Activated CD4-positive, alpha-beta T cell treated with anti-CD3 and anti-CD28 coated beads, Interleukin-2, amount 50 U/mL, for 48 hours (primary cell): ENCODE measurements around the gene THBS2.
"Not testable (repeated sequence)": the region's sequence is repeated elsewhere in the genome, so short reads cannot be mapped to it uniquely, and the experiment has no call there.

ENCODE experiments used
- DNase-seq, 2 experiments: peaks; one replicate each; pipeline ENCODE4 v3.0.0-alpha.2; 2020

Gene THBS2

DNA sequence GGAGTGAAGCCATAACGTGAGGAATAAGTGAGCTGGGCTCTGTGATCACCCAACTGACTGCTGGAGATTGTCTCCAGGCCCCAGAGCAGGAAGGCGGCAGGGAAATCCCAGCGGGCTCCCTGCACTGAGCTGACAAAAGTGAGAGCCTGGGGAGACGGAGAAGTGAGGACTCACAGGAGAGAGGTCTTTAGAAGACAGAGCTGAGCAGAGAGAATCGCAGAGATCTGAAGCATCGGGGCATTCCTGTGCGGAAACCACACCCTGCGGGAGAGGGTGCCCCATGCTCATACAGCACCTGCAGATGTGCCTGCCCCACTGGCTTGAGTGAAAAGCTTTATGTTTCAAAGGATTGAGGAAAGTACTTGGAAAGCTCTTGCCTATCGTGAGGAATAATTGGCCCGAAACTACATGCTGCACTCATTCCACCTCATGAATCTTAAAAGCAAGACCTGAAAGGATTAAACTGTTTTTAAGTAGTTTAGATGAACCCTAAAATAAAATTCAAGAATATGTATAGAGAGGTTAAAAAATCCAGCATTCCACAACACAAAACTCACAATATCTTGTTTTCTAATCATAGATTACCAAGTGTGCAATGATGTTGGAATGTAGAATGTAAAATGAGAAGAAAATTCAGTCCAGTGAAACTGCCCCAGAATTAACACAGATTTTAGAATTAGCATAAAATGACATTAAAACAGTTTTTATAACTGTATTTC lies 17.7 kb upstream of the THBS2 start:
- DNase-seq = no peak

DNA sequence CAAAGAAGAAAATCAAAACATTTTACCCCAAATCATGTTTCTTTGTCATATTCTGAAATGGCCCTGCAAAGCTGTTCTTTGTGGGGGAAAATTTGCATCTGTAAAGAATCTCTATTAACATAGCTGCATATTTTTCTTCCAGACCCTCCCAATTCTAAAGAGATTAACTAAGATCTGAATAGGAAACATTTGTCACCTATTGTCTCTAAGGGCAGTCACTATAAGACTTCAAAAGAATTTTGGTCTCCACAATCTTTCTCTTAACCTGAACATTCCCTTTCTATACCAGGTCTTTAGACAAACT lies 16.4 kb upstream of the THBS2 start:
- DNase-seq = not testable (repeated sequence)

DNA sequence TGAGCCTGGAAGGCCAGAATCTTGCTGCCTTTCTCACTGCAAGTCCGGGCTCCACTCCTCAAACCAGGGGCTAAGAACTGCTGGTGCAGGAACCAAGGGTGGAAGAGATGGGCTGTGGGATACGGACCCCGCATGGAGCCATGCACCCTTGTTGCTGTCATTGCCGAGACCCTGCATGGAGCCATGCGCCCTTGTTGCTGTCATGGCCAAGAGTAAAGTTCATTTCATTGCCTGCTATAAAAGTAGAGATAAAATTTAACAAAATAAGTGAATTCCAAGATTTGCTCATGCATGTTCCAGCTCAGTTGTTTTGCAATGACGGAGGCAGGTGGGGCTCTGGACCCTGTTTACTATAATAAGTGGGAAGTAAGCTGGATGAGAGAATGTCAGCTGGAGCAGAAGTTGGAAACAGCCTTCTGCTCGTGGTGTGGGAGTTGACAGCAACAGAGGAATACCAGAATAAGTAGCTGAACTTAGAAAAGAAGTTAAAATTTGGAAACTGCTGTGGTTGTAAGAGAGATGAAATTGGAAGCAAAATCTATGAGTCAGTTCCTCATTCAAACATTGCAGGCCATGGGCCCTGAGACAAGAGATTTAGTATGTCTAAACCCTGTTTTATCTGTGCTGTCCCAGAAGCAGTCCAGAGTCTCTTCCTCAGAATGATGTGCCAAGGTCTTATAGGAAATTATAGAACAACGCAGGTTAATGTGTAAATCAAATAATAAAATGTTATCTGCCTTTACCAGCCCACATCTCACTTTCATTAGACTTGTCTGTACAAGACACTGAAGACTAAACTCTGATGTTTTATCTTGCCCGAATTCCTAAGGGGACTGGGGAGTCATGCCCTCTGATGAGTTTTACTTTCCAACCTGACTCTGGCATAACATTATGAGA lies 15.8 kb upstream of the THBS2 start:
- DNase-seq = no peak

DNA sequence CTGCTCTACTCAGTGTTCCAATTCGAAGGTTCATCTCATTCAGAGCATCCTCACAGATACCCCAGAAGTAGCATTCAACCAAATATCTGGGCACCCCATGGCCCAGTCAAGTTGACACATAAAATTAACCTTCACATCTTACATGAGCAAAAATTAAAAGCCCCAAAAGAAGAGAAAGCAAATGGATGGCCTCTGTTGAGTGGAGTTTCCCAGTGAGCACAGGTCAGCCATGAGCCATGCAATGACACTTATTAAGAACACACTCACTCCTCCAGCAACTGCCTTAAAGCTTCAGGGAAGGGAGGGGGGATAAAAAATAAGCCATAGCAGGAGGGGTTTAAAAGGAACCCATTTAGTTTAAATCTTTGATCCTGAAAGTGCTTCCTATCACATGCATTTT lies 14.6 kb upstream of the THBS2 start:
- no peak for DNase-seq

DNA sequence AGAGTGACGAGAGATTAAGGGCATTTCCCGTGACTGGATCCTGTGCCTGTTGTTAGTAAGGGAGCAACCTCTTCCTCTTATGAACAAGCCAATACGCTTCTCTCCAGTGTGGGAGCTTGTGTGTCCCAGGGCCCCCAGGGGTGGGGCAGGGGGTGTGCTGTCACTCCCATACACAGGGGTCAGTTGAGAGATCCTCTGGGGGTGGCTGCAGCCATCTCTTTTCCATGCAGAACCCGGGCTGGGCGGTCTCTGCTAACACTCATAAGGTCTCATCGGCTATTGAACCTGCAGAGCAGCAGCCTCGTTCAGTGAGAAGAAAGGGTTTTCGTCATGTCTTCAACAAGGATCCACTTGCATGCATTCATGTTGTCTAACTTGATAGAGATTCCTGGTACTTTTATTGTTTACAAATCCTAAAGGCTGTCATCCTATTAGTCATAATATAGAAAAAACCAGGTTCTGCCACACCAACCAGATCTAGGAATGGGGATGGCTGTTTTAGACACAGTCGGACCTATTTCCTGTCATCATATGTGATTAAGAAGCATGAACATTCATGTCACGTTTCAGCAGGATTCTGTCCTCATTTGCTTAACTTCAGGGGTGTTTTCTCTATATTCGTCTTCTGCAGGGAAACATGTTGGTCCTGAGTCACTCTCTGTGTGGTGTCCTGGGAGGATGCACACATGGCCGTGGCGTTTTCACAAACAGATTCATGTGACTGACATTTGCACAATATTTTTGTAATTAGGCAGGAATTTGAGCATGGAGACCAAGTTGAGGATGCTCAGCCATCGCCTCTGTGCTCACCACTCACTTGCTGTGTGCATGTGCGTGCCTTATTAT lies 13.3 kb upstream of the THBS2 start:
- DNase-seq = no peak

DNA sequence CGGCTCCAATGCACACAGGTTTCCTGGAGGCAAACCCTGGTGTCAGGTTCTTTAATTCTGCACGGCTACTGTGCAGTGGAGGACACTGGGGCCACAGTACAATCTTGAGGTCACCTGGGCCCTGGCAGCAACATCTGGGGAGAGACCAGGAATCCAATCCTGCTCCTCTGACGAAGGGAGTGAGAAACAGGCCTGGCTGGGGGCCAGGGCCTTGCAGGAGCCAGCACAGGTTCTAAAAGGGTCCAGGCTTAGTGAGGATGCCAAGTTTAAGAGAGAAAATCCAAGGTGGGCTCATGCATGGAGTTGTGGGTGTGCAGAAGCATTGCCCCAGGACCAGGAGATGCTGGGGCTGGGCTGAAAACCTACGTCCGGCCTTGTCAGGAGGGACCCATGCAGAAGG lies 12.6 kb upstream of the THBS2 start:
- no peak for DNase-seq

DNA sequence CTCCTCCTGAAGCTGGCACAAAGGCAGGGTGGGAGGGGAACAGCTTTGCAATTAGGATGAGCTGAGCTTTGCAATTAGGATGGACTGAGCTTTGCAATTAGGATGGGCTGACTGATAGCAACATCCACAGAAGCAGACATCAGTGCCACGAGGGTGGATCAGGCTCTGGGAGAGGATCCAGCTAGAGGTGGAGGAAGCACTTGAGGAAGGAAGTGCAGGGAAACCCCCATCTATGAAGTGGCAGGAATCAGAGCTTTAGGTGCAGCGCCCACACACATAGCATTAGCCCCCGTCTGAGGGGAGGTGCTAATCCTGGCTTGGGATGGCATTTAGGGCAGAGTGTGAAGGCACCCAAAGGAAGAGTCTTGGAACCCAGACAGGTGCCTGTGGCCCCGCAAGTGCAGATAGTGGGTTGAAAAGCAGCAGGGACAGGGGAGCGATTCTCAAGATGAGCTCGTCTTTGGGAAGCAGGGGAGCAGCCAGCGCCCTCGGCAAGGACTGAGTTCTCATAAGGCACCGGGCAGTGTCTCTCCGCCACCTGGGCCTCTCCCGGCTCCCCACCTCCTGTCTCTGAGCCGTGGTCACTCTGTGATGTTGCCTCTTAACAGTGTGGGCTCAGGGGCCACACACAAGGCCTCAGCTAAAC lies 12.0 kb upstream of the THBS2 start:
- no peak for DNase-seq

DNA sequence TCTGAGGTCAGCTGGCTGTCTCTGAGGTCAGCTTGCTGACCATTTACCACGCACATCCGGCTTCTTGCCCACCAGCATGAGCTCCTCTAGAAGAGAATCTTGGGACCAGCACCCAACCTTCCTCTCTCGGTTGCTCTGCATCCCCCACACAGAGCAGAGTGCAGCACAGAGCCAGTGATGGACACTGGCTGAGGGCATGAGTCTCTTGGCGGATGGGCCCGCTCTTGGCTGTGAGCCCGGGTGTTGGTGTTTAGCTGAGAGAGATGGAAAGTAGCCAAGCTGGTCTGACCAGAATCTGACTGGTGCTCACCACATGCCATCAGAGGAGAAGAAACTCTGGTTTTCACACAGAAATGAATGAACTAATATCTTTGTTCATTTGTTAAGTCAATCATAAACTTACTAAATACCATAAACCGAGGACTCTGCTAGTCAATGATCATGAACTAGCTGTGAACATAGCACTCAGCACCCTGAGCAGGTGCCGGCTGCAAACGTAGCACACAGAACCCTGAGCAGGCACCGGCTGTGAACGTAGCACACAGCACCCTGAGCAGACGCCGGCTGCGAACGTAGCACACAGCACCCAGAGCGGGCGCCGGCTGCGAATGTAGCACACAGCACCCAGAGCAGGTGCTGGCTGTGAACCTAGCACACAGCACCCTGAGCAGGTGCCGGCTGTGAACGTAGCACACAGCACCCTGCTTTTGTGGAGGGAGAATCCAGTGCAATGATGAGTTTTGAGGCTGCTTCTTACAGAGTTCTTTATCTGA lies 10.4 kb upstream of the THBS2 start:
- no peak for DNase-seq

DNA sequence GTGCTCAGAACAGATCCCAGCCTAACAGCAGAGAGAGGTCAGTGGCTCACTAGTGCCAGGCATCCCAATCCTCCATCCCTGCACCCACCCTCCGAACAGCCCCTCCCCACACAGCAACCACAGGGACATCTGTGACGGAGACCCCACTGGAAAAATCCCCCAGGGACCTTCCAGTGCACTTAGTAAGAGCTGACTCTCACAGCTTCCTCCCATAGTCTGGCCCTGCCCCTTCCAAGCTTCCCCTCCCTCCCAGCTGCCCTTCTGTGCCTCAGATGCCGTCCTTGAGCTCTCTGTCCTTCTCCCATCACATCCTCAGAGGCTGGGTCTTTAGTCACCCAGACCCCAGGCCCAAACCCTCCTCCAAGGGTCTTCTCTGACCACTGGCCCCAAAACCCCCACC lies 9.7 kb upstream of the THBS2 start:
- no peak for DNase-seq

DNA sequence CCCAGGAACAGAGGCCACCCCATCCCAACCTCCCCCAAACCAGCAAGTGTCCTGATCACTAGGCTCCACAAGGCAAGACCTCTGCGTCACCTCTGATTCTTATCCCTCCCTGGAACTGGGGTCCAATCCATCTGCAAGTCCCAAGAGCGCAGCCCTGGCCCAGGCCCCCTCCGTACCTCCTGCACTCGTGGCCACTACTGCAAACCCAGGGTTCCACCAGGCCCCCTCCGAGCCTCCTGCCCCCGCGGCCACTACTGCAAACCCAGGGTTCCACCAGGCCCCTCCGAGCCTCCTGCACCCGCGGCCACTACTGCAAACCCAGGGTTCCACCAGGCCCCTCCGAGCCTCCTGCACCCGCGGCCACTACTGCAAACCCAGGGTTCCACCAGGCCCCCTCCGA lies 9.0 kb upstream of the THBS2 start:
- DNase-seq = not testable (repeated sequence)

DNA sequence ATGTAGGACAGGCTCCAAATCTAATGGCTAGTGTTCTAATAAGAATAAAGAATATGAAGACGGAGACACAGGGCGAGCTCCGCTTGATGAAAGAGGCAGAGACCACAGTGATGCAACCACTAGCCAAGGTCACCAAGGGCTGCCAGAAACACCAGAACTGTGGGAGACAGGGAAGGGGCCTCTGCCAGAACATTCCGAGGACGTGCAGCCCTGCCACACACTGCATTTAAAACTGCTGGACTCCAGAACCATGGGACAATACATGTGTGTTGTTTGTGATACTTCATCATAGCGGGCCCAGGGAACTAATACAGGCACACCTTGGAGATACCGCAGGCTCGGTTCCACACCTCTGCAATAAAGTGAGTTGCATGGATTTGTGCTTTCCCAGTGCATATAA lies 2.9 kb upstream of the THBS2 start:
- DNase-seq = no peak

DNA sequence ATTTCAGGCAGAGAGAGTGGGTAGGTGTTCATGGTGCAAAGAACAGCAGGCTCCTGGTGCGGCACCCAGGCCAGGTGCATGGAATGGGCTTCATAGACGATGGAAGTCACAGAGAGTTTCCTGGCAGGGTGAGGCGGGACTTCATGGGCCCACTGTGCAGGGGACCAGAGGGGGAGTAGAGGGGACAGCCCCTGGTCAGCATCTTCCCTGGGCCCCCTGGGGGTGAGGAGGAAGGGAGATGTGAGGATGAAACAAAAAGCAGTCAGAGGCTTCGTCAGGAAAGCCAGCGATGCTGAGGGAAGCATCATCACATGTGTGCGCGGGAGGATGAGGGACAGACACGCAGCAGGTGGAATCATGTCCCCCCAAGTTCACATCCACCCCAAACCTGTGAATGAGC lies 2.4 kb upstream of the THBS2 start:
- no peak for DNase-seq

DNA sequence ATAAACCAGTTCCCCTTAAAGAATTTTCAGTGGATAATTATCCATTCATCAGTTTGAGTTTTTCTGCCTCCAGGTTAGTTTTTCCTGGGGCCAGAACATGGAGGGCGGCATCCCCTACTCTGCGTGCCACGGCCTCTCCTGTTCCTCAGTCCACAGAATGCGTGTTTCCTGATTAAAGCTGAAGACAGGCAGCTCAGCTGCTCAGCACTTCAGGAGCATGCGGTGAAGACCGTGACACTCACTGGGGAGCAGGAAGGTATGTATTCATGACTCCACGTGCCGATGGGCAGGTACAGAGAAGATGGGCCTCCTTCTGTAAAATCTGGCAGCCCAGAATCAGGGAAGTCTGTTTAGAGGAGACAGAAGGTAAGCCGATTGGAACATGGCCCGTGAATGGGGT lies 2.0 kb upstream of the THBS2 start:
- DNase-seq = no peak

DNA sequence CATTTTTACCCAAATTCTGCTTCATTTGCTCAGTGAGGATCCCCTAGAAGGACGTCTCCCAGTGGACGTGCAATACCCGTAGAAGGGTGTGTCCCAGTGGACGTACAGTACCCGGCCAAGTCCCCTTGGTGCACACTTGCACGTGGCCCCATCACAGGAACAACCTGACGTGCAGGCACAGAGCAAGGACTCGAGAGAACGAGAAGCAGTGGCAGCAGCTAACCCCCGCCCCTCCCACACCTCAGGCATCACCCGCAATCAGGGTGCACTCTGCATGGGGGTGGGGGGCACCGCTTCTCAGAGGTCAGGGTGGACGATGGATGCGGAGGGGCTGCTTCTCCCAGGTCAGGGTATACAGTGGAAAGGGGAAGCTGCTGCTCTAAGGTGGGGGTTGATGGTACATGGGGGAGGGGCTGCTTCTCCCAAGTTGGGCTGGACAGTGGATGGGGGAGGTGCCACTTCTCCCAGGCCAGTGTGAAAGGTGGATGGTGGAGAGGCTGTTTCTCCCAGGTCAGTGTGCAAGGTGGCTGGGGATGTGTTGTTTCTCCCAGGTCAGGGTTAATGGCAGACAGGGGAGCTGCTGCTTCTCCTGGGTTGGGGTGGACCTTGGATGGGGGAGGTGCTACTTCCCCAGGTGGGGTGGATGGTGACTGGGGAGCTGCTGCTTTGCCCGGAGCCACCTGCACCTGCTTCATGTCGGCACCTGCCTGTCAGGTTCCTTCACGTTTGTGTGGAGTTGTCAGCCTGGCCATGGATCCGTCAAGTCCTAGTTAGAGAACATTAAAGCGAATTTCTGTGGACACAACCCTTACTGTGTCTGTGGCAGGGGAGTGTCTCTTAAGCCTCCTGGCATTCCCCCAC lies 1.0 kb upstream of the THBS2 start:
- DNase-seq = no peak

DNA sequence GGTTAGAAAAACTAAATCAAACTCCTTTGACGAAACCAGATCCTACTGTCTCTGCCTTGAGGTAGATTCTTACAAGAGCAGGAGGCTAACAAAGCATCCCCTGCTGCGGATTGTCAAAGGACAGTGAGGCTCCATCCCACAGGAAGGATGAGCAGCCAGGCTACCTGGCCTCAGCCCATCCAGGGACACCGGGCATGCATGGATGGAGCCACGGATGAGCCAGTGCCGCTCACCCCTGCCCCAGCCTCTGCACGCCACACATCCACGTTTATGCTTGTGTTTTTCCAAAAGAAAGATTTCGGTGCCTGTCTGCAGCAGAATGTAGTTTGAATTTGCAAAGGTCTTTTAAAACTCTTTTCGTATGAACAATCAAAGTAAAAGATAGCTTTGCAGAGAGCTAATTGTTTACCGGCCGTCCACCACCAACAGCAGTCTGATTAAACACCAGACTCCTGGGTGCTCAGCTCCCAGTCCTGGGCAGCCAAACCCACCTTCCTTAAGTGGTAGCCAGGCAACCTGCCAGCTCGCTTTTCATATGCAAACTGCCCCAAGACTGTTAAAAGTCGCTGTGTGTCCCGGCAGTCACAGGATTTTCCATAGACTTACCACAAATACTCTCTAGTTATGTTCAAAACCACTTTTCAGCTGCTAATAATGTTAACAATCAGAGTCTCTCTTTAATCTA lies 999 bp downstream of the THBS2 start:
- no peak for DNase-seq

DNA sequence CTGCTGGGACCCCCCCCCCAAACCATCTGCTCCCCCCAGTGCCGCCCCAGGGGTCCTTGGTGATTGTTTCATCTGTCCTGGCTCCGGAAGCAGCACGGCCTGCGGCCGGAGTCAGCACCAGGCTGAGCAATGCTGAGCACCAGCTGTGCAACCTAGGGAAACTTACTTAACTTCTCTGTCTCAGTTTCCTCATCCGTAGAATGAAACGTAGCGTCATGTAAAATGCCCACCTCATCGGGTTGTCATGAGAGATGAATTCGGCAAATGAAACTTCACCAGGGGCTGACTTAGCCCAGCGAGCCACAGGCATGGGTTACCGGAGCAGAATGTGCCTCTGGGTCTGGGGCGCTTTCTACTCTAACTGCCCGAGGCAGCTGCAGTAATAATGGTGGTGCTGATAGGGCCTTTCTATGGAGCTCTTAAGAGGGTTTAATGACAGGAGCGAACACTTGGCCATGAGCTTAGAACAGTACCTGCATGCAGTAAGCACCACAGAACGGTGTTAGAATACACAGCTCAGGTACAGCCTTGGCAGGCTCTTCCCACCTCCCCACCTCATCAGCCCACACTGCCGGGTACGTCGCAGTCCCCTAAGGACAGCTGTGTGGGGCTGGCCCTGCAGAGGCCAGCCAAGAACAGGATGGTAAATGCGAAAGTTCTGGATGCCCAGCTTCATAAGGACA lies 1.7 kb downstream of the THBS2 start:
- DNase-seq = no peak

DNA sequence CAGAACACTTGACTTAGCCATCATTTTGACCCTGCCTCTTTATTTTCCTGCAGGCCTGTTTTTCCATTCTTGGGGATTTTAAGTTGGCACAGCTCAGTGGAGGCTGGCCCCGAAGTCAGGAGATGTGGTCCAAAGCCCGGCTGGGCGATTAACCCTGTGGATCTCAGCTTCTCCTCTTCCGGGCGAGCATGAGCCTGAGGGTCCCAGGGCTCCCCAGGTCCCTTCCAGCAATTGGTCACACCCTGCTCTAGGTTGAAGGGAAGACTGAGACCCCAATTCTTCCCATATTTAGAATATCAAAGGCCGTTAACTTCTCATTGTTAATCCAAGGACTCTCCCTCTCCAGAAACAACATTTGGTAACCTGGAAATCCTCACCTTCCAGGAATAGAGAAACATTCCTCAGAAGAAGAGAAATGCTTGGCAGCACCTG lies 2.3 kb downstream of the THBS2 start:
- DNase-seq = no peak

DNA sequence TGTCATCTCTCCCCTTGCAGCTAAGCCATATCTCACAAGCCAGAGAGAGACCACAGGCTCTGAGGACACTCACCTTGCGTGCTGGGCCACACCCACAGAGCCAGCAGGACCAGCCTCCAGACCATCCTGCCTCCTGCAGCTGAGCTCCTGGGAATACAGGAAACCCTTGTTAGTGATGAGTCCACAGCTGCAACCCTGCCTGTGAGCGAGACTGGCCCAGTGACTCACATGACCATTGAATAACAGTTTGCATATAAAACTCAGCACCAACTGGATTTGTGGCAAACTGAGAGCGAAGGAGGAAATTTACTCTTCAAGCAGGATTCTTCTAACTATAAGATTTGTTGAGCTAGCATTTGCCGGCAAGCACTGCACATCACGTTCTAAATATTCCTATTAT lies 3.0 kb downstream of the THBS2 start:
- DNase-seq = no peak

DNA sequence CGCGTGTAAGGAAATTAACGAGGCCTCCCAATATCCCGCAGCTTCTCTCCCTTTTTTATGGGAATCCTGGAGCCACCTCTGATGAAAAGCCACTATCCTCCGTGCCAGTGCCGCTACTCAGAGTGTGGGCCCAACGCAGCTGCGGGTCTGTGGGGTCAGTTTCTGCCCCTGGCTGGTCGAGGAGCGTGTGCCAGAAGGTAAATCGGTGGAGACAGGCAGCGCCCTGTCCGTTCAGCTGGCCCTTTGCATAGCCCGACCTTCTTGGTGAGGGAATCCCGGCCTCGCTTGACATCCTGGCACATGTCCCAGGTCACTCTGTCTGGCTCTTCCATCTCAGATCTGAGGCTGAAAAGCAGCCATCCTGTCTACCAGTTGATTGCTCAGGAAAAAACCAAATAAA lies 4.6 kb downstream of the THBS2 start:
- DNase-seq = no peak

DNA sequence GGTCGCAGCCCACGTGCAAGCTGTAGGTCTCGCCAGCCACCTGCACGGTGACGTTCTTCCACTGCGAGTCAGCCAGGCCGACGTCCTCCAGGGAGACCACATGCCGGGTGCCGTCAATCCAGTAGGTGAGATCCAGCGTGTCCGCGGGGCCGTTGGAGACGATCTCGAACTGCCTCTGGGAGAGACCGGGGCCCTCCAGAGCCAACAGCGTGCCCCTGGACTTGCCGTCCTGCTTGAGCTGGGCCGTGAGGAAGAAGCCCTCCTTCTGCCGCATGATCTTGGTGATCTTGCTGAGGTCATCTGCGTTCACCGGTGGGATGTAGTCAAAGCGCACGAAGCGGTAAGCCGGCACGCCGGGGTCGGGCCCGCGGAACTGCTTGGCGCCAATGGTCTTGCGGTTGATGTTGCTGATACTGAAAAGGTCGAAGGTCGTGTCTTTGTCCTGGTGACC lies 5.1 kb downstream of the THBS2 start:
- no peak for DNase-seq
